Activated T-helper 1 cell treated with anti-CD3 and anti-CD28 coated beads, Interleukin-2, amount 50 U/mL, for 16 hours (primary cell): ENCODE results near the gene SH3RF3.
"Not testable (repeated sequence)": the region's sequence is repeated elsewhere in the genome, so short reads cannot be mapped to it uniquely, and the experiment has no call there.

ENCODE experiments used
- DNase-seq, 2 donors: peaks; one replicate each; pipeline ENCODE4 v3.0.0-alpha.2; 2020; ENCODE audit warnings: low read depth in 1 of 2, low spot score in 1 of 2

The SH3RF3 gene

GRCh38 chr2:109531896-109532727 is 403.1 kb downstream of the SH3RF3 start:
- no peak for DNase-seq

- no peak for DNase-seq
Observed at GRCh38 chr2:109532728-109533076, 403.7 kb downstream of the SH3RF3 start.

GRCh38 chr2:109533823-109534222 is 404.8 kb downstream of the SH3RF3 start:
- DNase-seq = no peak

GRCh38 chr2:109535217-109535946 is 406.4 kb downstream of the SH3RF3 start:
- DNase-seq = no peak

- DNase-seq = not testable (repeated sequence)
Observed at GRCh38 chr2:109536556-109536955, 407.6 kb downstream of the SH3RF3 start.

- no peak for DNase-seq
Observed at GRCh38 chr2:109537565-109538222, 408.7 kb downstream of the SH3RF3 start.

- no peak for DNase-seq
Observed at GRCh38 chr2:109538546-109538945, 409.5 kb downstream of the SH3RF3 start.

- no peak for DNase-seq
Observed at GRCh38 chr2:109542384-109542783, 413.4 kb downstream of the SH3RF3 start.

GRCh38 chr2:109545828-109546713 is 417.1 kb downstream of the SH3RF3 start:
- DNase-seq = peak; percentile 6 to 10

- DNase-seq = no peak
Observed at GRCh38 chr2:109547280-109547679, 418.3 kb downstream of the SH3RF3 start.

- no peak for DNase-seq
Observed at GRCh38 chr2:109549016-109549590, 420.1 kb downstream of the SH3RF3 start.
